ENCODE results near the gene CBX8. TPM values are rescaled to one million over a fixed set of nuclear protein-coding genes. Genes with fewer than 3 reads are reported as not detected.

CBX8 gene
- total and polyA plus RNA-seq, 2 of the 13 experiments (the other 11 are each of a cell fraction or from before 2014, with no cell fraction given), result 0.34 to 12.6 TPM

- TF ChIP-seq DZIP1 (CRISPR knock-in tag; IDR thresholded peaks at IDR 0.05), result peak; percentile 52; the same call in 1 of the 2 replicates
- peak; percentile 70; the same call in 1 of the 2 replicates for TF ChIP-seq TRIM24 (CRISPR knock-in tag; IDR thresholded peaks at IDR 0.05)
- TF ChIP-seq MTA3 (CRISPR knock-in tag; IDR thresholded peaks at IDR 0.05), result no peak
- TF ChIP-seq RNF219 (CRISPR knock-in tag; IDR thresholded peaks at IDR 0.05), result 0 out of 2 replicates have a peak, but pooled peaks have one; percentile 86
- no peak; the same call in 1 of the 2 replicates for TF ChIP-seq FOXJ3 (CRISPR knock-in tag; IDR thresholded peaks at IDR 0.05; ENCODE audit: borderline replicate concordance)
- peak; percentile 59; the same call in 1 of the 2 replicates for TF ChIP-seq KAT8 (CRISPR knock-in tag; IDR thresholded peaks at IDR 0.05)
- no peak for TF ChIP-seq ZNF101 (CRISPR knock-in tag; IDR thresholded peaks at IDR 0.05; ENCODE audit: borderline replicate concordance, low read depth)
- no peak for TF ChIP-seq BCLAF1 (IDR thresholded peaks at IDR 0.05)
- TF ChIP-seq SMAD9 (CRISPR knock-in tag; IDR thresholded peaks at IDR 0.05), result 0 out of 2 replicates have a peak, but pooled peaks have one; percentile 75
- peak; percentile 97 for TF ChIP-seq IRF9 (CRISPR knock-in tag; IDR thresholded peaks at IDR 0.05; ENCODE audit: borderline replicate concordance)
- TF ChIP-seq STAT6 (CRISPR knock-in tag; IDR thresholded peaks at IDR 0.05; ENCODE audit: borderline replicate concordance), result peak; percentile 91; the same call in 1 of the 2 replicates
- TF ChIP-seq ZNF251 (CRISPR knock-in tag; IDR thresholded peaks at IDR 0.05), result 0 out of 2 replicates have a peak, but pooled peaks have one; percentile 68
- TF ChIP-seq DNMT1 (CRISPR knock-in tag; IDR thresholded peaks at IDR 0.05), result no peak
- TF ChIP-seq ZNF264 (CRISPR knock-in tag; IDR thresholded peaks at IDR 0.05), result peak; percentile 86; the same call in 1 of the 2 replicates
- peak; percentile 100 for TF ChIP-seq MAX (IDR thresholded peaks at IDR 0.05)
- peak; percentile 82; the same call in 1 of the 2 replicates for TF ChIP-seq ZNF547 (CRISPR knock-in tag; IDR thresholded peaks at IDR 0.05)
Measured at GRCh38 chr17:79760197-79760906, 36.5 kb downstream of the CBX8 start (continued).

Data from HepG2 (cell line).